Right ventricle myocardium inferior (tissue), 1 donor: ENCODE data around the gene ADORA1. TPM values are rescaled to one million over a fixed set of nuclear protein-coding genes. Genes with fewer than 3 reads are reported as not detected.

ENCODE experiments used
- ATAC-seq: fragments of 200-7000 bp; cut with Tn5 transposase; one replicate; pipeline ENCODE4 v1.9.1; 2020; ENCODE audit warnings: mild to moderate bottlenecking, moderate library complexity
- DNase-seq: peaks from one replicate; pipeline ENCODE4 v3.0.0; 2021; ENCODE audit errors: missing footprints
- intact Hi-C: fragments of 100-400 bp; cut with DNase I; formaldehyde crosslinking; loops from one replicate; pipeline ENCODE4 v1.11.0; 2022
- total RNA-seq: library from RNA; stranded (reverse); fragmentation: NEBNext Ultra II Directional; extraction: Animal tissue kit (Norgen Biotek cat#: 25700); gene quantifications from one replicate; pipeline ENCODE4 v1.2.1, GENCODE V29; 2021
- donor health status: DM: no; HTN: yes; CAD: no; lungs with severe emphysema.

The ADORA1 gene
- total RNA-seq, 1 donor from 2014 or later: 19.0 TPM

DNA sequence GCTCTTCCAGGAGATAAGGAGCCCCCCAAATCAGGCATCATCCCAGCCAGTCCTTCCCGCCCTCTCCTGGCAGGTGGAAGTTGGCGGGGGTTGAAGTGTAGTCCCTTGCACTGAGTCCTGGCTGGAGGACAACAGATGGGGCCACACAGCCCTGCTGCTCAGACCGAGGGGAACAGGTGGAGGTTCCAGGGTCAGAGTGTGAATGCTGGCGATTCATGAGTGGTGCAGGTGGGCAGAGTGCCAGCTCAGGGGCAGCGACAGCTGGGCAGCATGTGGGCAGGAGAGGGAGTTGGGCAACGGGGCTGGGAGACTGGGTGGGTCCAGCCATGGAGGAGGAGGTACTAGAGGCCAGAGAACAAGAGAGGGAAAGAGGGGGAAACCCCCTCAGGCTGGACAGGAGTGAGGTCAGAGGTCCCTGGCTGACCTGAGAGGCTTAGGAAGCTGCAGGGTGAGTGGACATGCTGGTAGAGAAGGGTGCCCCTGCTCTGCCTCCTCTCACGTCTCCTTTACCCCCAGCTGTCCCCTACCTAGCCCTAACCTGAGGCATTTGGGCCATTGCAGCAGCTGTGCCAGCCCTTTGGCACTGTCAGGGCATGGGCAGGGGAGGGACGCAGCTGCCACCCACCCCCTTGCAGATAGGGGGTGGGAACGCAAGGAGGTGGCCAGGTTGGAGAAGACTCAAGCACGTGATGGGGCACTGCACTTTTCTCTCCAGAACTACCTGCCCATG, 11.3 kb upstream of the ADORA1 start:
- DNase-seq: no peak
- intact Hi-C loops: loop anchor here (2.0 kb wide), 1 partner anchor 101 kb away; no protein-coding TSS in a partner anchor
- no peak for ATAC-seq

DNA sequence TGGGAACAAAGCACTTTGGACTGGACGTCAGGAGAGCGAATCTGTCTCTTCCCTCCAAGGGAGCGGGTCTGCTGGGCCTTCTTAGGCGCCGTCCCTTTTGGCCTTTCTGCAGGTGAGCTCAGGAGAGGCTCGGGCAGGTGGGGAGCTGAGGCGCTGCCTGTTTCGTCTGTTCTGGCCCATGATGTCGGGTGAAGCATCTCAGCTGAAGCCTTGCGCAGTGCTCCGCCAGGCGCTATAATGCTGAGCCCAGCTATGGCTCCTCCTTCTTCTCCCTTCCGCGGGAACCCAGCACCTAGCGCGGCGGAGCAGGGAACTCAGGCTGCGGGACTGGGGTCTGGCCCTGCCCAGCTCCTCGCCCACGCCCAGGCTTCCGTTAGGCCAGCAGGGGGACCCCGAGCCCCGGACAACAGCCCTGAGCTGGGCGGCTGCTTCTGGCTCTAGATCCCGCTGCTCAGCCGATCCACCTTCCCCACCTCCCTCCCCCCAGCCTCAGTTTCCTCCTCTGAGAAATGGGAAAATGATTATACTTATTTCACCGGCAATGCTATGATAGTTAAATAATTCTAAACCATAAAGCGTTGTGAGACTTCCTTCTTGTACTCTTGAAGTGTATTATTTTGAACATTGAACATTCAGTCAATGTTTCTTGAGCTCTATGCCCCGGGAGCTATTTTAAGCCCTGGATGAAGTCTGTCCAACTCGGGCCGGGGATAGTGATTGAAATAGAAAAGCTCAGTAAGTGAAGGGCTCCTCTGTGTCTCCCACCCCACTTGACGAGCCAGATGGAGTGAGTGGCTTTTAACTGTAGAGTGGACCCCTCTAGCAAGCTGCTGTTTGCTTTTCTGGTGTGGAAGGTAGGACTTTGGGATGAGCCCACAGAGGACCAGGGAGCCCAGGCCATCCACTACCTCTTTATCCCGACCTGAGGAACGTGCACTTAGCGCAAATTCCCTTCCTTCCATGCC, 9.6 kb upstream of the ADORA1 start:
- intact Hi-C loops: loop anchor here (1.0 to 2.0 kb wide), 2 partner anchors 54 to 99 kb away; no protein-coding TSS in a partner anchor
- ATAC-seq (peak; percentile 94), DNase-seq (peak; percentile 89)

DNA sequence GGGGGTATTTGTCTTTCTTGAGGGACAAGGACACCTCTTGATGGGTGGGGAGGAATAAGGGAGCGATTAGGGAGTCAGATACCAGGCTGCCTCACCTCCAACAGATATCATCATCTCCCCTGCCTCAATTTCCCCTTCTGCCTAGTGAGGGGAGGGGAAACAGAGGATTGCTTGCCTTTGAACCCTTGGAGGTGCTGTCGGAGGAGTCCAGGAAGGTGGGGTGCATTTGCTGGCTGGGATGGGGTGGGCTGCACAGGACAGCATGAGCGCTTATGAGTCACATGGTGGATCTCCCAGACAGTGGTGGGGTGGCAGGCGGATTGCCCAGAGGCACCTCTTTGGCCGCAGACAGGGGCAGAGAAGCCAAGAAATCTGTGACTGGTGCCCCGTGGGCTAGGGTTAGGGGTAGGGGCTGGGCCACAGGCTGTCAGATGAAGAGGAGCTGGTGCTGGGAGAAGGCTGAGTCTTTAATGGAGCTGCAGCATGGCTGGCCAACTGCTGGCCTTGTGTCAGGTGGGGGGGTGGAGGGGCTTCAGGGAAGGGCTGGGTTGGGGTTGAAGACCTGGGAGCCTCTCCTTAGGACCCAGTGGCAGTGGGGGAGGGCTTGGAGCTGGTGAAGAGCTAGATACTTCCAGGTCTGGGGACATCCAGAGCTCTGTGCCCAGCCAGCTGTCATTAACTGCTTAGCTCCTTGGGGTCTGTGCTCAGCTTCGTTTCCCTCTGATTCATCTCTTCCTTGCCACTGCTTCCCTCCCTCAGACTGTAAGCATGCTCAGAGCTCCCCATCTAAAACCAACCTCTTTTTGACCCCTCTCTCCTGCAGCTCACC, 7.0 kb upstream of the ADORA1 start:
- DNase-seq (no peak), ATAC-seq (no peak)
- intact Hi-C loops: no loop called here

DNA sequence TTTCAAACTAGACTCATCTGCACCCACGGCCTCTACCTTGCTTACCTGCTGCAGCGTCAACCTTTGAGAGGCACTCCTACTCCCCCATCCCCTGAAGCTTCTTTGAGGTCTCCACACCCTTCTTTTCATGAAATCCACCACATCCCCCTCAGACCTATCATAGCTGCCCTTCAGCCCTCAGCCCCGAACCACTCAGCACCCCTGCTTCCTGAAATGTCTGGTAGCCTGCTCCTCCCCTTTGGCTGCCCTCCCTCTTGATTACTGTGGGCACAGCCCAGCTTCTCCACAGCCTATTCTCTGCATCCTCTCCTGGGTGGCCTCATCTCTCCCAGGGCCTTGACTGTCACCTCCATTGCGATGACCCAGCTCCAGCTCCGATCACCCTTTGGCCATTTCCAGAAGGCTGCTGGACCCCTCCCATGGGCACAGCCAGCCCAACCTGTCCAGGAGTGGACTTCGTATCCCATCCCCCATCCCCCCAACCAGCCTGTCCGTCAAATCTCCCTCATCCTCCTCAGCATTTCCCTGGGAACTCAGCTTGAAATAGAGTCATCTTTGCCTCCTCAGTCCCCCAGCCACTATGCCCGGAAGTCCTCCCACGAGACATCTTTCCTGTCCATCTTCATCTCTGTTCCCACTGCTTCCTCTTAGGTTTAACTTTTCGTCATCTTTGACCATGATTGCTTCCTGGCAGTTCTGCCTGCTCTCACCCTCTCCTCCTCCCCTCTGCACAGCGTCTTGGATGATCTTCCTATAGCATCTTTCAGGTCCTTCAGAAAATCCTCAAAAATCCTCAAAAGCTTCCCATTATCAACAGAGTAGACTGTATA, 6.1 kb upstream of the ADORA1 start:
- DNase-seq (no peak), ATAC-seq (no peak)
- intact Hi-C loops: no loop called here

DNA sequence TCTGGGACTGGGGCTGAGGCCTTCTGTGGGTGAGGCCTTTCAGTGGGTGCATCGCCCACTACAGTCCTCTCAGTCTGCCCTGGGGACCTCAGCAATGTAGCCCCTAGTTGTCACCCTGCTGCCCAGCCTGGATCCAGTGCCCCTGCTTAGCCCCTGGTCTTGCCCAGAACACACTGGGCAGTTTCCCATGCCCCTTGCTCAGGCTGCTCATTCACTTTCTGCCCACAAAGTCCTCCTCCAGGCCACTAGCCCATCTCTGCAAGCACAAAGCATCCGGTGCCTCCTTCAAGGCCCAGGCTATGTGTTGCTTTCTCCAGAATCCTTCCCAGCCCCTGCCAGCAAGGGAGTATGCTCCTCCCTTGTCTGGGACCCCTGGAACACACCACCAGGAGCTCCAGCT, 5.4 kb upstream of the ADORA1 start:
- DNase-seq (no peak), ATAC-seq (no peak)
- intact Hi-C loops: no loop called here

DNA sequence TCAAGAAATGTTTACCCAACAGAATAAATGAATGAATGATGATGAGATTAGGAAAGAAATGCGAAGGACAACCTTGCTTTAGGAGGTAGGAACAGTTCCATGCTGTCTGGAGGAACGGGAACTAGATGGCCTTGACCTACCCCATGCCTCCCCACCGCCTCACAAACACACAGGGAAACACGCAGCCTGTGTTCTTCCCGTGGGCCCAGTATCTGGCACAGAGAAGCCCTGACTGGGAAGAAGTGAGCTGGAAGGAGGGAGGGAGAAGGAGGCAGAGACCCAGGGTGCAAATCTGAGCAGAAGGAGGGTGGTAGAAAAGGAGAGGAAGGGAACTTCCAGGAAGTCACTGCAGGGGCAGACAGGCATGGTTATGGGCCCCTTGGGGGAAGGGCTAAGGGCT, 3.5 kb upstream of the ADORA1 start:
- DNase-seq (no peak), ATAC-seq (no peak)
- intact Hi-C loops: no loop called here

DNA sequence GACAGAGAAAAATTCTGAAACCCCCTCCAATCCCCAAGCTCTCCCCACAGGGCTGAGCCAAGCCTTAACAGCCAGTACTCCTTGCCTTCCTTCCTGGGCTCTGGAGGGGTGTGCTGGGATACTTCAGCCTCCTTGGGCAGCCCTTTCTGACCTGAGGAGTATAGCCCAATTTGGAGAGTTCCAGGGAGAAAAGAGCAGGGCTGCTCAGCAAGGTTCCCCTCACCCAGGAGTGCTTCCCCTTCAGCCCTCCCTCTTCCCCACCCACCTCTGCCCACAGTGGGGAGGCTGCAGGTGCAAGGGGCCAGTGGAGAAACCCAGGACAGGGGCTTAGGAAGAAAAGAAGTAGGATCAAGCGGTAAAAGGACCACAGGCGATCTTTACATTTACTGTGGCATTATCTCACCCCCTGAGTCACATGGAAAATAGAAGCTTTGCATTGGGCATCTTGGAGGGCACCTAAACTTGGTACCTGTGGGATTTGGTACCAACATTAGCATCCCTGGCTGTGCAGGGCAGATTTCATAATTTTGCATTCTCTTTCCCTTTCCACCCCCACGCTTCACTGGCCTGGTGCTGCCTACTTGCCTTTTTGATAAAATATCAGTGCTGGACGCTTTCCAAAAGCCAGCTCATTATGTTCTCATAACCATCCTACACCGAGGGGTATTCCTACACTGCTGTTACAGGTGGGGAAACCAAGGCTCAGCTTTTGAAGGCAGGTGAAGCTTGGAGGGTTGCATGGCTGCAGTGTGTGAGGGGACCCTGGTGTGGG, 2.8 kb upstream of the ADORA1 start:
- intact Hi-C loops: loop anchor here (5.0 kb wide), 1 partner anchor 87 kb away; no protein-coding TSS in a partner anchor
- DNase-seq: no peak
- no peak for ATAC-seq

DNA sequence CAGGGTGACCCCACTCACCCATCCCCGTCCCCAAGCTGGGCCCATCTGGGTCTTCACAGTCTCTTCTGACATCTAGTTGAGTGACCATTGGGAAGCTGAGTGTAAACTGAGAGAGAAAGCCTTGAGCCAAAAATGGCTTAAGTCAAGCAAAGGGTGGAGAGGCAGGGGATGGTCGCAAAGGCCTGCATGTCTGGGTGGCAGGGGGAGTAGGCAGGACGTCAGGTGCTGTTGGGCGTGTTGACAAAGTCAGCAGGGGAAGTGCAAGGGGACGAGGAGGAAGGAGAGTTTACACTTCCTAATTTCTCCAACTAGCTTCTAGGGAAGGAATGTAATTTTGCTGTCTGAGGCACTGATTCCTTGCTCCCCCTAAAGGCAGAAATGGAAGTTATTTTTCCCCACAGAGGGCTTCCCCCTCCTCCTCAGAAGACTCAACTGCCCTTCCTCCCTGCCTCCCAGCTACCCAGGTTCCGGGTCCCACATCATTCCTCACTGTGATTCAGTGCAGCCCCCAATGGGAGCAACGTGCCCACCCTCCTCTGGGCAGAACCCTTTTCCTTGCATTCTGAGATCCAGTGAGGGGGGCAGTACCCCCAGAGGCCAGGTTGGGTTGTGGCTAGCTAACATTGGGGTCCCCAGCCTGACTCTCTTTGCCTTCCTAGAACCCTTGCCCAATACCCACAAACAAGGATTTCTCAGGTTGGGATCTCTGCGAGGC, 1.2 kb upstream of the ADORA1 start:
- no peak for ATAC-seq
- intact Hi-C loops: loop anchor here (5.0 kb wide), 1 partner anchor 89 kb away; no protein-coding TSS in a partner anchor
- DNase-seq: no peak

DNA sequence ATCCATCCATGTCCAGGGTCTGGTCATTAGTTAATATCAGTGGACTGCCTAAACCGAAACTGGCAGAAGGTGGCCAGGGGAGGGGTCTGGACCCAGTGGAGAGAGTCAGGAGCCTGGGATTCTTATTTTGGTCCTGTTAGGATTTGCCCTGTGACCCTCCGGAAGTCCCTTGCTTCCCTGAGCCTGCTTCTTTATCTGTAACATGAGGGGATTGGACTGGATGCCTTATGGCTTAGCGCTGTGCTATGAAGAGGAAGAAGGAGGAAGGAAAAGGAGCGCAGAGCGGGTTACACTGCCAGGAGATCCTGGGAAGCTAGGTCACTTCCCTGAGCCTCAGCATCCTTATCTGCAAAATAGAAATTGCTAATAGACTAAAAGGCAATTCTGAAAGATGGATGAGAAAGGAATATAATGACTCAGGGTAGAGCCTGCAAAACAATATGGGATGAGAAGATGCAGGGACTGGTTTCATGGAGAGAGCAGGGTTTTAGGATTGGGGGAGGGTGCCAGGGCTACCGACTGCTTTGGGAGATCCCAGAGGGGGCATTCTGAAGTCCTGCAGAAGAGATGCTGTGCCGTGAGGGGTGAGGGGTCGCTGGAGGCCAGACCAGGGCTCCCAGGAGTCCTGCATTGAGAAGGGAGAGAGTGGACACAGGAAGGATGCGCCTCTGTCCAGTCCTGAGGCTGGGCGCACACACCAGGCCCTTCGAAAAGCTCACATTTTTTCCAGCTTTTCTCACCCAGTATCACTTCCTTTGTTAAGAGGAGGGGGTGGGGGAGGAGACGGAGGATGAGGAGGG, 460 bp upstream of the ADORA1 start:
- ATAC-seq: no peak
- DNase-seq: no peak
- intact Hi-C loops: loop anchor here (5.0 kb wide), 1 partner anchor 90 kb away; no protein-coding TSS in a partner anchor

DNA sequence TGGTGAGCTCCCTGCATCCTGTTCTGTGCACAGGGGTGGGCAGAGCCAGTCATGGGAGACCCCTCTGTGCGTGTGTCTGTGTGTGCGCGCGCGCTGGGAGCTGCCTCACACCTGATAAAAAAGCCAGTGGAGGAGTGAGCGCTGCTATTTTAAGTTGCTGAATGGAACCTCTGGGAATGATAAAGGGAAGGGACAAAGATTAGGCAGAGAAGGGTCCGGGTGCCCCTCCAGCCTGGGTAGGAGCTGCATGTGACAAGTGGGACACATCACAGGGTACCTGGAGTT, 847 bp downstream of the ADORA1 start:
- ATAC-seq (no peak), DNase-seq (no peak)
- intact Hi-C loops: loop anchor here (5.0 kb wide), 1 partner anchor 91 kb away; no protein-coding TSS in a partner anchor

DNA sequence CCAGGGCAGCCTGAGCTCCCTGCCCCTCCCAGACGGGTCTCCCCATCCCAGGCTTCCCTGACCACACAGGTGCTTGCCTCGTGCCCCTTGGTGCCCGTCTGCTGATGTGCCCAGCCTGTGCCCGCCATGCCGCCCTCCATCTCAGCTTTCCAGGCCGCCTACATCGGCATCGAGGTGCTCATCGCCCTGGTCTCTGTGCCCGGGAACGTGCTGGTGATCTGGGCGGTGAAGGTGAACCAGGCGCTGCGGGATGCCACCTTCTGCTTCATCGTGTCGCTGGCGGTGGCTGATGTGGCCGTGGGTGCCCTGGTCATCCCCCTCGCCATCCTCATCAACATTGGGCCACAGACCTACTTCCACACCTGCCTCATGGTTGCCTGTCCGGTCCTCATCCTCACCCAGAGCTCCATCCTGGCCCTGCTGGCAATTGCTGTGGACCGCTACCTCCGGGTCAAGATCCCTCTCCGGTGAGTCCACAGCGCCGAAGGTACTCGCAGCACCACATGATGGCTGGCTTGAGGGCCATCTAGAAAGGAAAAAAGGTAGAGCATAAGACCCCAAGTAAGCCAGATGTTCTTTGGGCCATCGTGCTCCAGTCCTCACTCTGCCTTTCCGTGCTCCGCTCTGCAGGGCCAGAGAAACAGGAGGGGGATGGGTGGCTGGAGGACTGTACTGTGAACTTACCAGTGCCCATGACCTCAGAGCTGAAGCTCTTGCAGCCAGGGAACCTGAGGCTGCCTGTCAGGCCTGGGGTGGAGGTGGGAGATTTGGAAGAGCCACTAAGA, 1.4 kb downstream of the ADORA1 start:
- no peak for ATAC-seq
- intact Hi-C loops: loop anchor here (5.0 kb wide), 1 partner anchor 92 kb away; no protein-coding TSS in a partner anchor
- no peak for DNase-seq

DNA sequence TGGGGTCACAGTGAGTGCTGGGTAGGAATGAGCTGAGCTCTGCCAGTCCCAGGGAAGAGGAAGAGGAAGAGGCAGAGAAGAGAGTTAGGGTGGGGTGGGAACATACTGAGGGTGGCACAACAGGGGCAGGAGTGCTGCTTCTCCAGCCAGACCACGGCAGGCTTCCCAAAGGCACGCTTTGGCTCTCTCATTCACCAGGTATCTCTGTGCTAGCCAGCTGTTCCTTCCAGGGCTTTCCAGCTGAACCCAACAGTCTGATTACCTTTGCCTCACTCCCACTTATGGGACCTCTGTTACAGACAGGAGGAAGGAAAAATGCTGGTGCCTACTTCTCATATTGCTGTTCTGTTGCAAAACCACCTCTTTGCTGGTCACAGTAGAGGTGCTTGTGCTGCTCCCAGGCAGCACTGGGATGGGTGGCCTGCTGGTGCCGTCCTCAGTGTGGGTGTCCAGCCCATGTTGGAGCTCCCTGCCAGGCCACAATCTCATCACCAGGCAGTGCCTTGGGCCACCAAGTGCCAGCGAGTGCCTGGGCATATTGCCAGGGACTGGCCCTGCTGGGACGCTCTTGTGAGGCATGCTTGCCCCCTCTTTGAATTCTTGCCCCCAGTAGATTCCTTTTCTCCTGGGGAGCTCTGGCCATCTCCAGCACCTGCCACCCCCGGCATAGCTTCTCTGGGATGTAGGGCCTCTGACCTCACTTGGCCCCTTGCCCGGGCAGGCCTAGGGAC, 2.1 kb downstream of the ADORA1 start:
- intact Hi-C loops: loop anchor here (5.0 kb wide), 1 partner anchor 92 kb away; no protein-coding TSS in a partner anchor
- peak; percentile 52 for ATAC-seq

DNA sequence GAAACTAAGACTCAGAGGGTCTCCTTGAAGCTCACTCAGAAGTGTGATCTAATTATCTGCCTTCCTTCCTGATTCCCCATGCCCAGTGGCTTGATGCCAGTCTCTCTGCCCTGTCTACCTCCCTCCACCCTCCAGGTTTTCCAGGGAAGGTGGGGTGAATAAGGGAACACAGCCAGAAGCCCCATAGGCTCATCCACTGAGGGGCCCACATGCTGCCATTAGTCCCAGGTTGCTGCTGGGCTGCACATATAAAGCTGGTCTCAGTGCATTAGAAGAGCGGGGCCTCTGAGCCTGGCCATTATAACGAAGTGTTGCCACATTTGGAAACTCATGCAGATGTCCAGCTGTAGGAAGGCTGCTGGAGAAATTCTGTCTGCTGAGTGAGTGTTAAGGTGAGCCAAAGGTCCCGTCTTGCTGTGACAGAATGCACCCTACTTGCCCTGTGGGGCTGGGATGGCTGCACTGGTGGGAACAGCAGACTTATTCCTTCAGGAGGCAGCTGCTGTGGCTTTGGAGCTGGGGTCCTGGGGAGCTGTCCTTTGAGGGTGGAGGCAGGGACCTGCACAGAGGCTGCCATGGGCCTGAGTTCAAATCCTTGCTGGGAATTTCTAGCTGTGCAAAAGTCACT, 2.9 kb downstream of the ADORA1 start:
- peak; percentile 24 for ATAC-seq
- intact Hi-C loops: no loop called here
- DNase-seq: no peak

More for the DNA sequence above, 2.1 kb downstream of the ADORA1 start:
- peak; percentile 84 for DNase-seq

DNA sequence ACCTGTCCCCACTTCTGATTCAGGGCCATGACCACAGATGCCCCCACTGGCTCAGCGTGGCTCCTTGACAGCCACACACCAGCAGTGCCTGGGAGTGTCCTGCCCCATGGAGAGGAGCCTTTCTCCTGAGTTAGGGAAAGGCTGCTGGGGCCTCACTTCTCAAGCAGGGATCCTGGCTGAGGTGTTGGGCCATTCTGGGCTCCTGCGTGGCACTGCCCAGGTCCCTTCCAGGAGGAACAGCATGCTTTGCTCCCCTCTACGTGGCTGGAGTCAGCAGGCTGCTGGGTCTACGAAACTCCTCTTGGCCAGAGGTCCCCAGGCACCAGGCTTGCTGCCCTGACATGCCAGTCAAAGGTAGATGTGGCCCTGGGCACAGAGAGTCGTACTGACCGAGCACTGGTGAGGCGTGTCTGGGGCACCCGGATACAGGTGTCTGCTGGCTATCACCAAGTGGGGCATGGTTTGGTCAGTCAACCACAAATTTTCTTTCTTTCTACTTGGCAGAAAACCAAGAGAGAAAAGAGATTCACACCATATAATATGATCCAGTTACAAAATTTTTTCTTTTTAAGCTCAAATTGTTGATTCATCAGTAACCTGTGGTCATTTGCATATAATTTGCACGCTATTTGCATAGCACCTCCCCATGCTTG, 4.1 kb downstream of the ADORA1 start:
- DNase-seq: no peak
- intact Hi-C loops: no loop called here
- ATAC-seq: no peak
